OCI-LY3 (cell line): Measurements from ENCODE around the gene FARP1.

ENCODE experiments used
- H2AFZ ChIP-seq: fragments of 200-600, 300-600 bp; shearing (Covaris generic); 2 replicates; pipeline ENCODE4 v1.6.0; 2014; ENCODE audit warnings: antibody characterized with exemption, low read depth, low read length
- H3K27ac ChIP-seq: fragments of 200-600, 300-600 bp; sonication (generic); 2 replicates; pipeline ENCODE4 v1.5.1; 2014; ENCODE audit warnings: mild to moderate bottlenecking, low read length, moderate library complexity, mixed read lengths
- H3K27me3 ChIP-seq: fragments of 200-600, 300-600 bp; sonication (generic); 2 replicates; pipeline ENCODE4 v1.6.1; 2014; ENCODE audit warnings: low read depth, low read length, mixed read lengths
- H3K36me3 ChIP-seq: fragments of 200-600, 300-600 bp; sonication (generic); replicated peaks from 2 replicates; pipeline ENCODE3; 2014; ENCODE audit warnings: low read depth, low read length, mixed read lengths
- H3K4me1 ChIP-seq: fragments of 300-600, 200-600 bp; sonication (generic); 2 replicates; pipeline ENCODE4 v1.6.1; 2014; ENCODE audit warnings: low read length, mixed read lengths
- H3K4me2 ChIP-seq: fragments of 200-600, 300-600 bp; sonication (generic); 2 replicates; pipeline ENCODE4 v1.6.1; 2014; ENCODE audit warnings: low read length, mixed read lengths
- H3K4me3 ChIP-seq: fragments of 300-600, 200-600 bp; sonication (generic); 2 replicates; pipeline ENCODE4 v1.5.1; 2014; ENCODE audit warnings: antibody characterized with exemption, mild to moderate bottlenecking, low read length, moderate library complexity
- H3K79me2 ChIP-seq: fragments of 300-600, 200-600 bp; shearing (Covaris generic); 2 replicates; pipeline ENCODE4 v1.6.1; 2014; ENCODE audit warnings: mild to moderate bottlenecking, low read length, mixed read lengths
- H3K9ac ChIP-seq: fragments of 300-600, 200-600 bp; shearing (Covaris generic); 2 replicates; pipeline ENCODE4 v1.6.0; 2014; ENCODE audit warnings: mild to moderate bottlenecking, low read length, moderate library complexity
- H3K9me3 ChIP-seq: fragments of 200-600, 300-600 bp; shearing (Covaris generic); 2 replicates; pipeline ENCODE4 v1.6.1; 2014; ENCODE audit warnings: low read length, mixed read lengths; ENCODE audit not compliant: insufficient read depth
- H4K20me1 ChIP-seq: fragments of 200-600, 300-600 bp; sonication (generic); 2 replicates; pipeline ENCODE4 v1.6.1; 2016; ENCODE audit warnings: low read length, mixed read lengths; ENCODE audit not compliant: insufficient read depth
- CTCF ChIP-seq: fragments of 200-600, 300-600 bp; sonication (generic); IDR thresholded peaks from 2 replicates; pipeline ENCODE4 v1.5.1; 2014; ENCODE audit warnings: antibody characterized with exemption, low read length, low read depth
- EZH2phosphoT487 ChIP-seq: fragments of 200-600 bp; shearing (Covaris generic); IDR thresholded peaks from 2 replicates; pipeline ENCODE4 v1.6.1; 2018; ENCODE audit warnings: antibody characterized with exemption, mixed run types, low read depth

FARP1 gene

GRCh38 chr13:98413796-98414195 is 270.9 kb downstream of the FARP1 start:
- no peak overlapping the region for H3K27ac ChIP-seq
- H3K4me2 ChIP-seq: no peak overlapping the region
- no peaks in the 10 kb centered on the region for H3K79me2 ChIP-seq
- H4K20me1 ChIP-seq: no peaks in the 10 kb centered on the region
- no peaks in the 10 kb centered on the region for H3K4me1 ChIP-seq
- no peak overlapping the region for H3K4me3 ChIP-seq
- no peaks in the 10 kb centered on the region for H3K9me3 ChIP-seq
- no peak overlapping the region for H3K9ac ChIP-seq
- no peaks in the 10 kb centered on the region for H3K36me3 ChIP-seq
- H2AFZ ChIP-seq: no peak overlapping the region
- TF ChIP-seq EZH2phosphoT487 (no peak), CTCF (0 out of 2 replicates have a peak, but pooled peaks have one; percentile 6)
- H3K27me3 ChIP-seq: peaks cover 6% of the 10 kb centered on the region; the same call in 1 of the 2 replicates

GRCh38 chr13:98415326-98416070 is 272.6 kb downstream of the FARP1 start:
- H3K79me2 ChIP-seq: no peaks in the 10 kb centered on the region

GRCh38 chr13:98416408-98416807 is 273.5 kb downstream of the FARP1 start:
- no peak overlapping the region for H3K27ac ChIP-seq
- H3K9me3 ChIP-seq: no peaks in the 10 kb centered on the region
- H3K4me1 ChIP-seq: no peaks in the 10 kb centered on the region
- H3K36me3 ChIP-seq: no peaks in the 10 kb centered on the region
- no peak overlapping the region for H3K4me2 ChIP-seq
- no peak overlapping the region for H3K9ac ChIP-seq
- H3K27me3 ChIP-seq: peaks cover 16% of the 10 kb centered on the region
- H2AFZ ChIP-seq: no peak overlapping the region
- H3K4me3 ChIP-seq: no peak overlapping the region
- TF ChIP-seq EZH2phosphoT487 (no peak), CTCF (no peak)
- H3K79me2 ChIP-seq: no peaks in the 10 kb centered on the region
- H4K20me1 ChIP-seq: no peaks in the 10 kb centered on the region

More at GRCh38 chr13:98415326-98416070, 272.6 kb downstream of the FARP1 start:
- H3K4me1 ChIP-seq: no peaks in the 10 kb centered on the region
- no peaks in the 10 kb centered on the region for H3K36me3 ChIP-seq
- H3K4me3 ChIP-seq: no peak overlapping the region
- no peak for TF ChIP-seq CTCF
- H3K27me3 ChIP-seq: peaks cover 13% of the 10 kb centered on the region
- H3K27ac ChIP-seq: no peak overlapping the region
- H3K4me2 ChIP-seq: no peak overlapping the region
- no peak overlapping the region for H3K9ac ChIP-seq
- no peaks in the 10 kb centered on the region for H4K20me1 ChIP-seq
- no peaks in the 10 kb centered on the region for H3K9me3 ChIP-seq
- H2AFZ ChIP-seq: no peak overlapping the region

GRCh38 chr13:98419786-98420553 is 277.1 kb downstream of the FARP1 start:
- Histone ChIP-seq H3K27ac (no peak overlapping the region), H3K4me3 (no peak overlapping the region), H2AFZ (no peak overlapping the region), H3K27me3 (peaks cover 14% of the 10 kb centered on the region), H3K9ac (no peak overlapping the region), H3K79me2 (no peaks in the 10 kb centered on the region), H3K4me2 (no peak overlapping the region), H3K36me3 (no peaks in the 10 kb centered on the region), H4K20me1 (no peaks in the 10 kb centered on the region), H3K9me3 (no peaks in the 10 kb centered on the region), H3K4me1 (no peaks in the 10 kb centered on the region)
- TF ChIP-seq CTCF (no peak), EZH2phosphoT487 (no peak)
